Psoas muscle (tissue), 8 donors: ENCODE data around the gene LAMA4. TPM values are rescaled to one million over a fixed set of nuclear protein-coding genes. Genes with fewer than 3 reads are reported as not detected.

Experiments used
- ATAC-seq, 4 donors: fragments of 200-7000 bp; cut with Tn5 transposase; one replicate each; pipeline ENCODE4 v1.9.1; 2020; ENCODE audit warnings: moderate library complexity in 3 of 4, mild to moderate bottlenecking in 2 of 4
- DNase-seq, 2 donors: peaks; one replicate each; pipeline ENCODE4 v3.0.0-alpha.2; 2020
- H3K27ac ChIP-seq: fragments of 200-600 bp; one replicate; pipeline ENCODE4 v1.8.0; 2022
- H3K27me3 ChIP-seq, 3 donors: fragments of 200-600 bp in 1 of 3; one replicate each; pipeline versions ENCODE4 v1.6.1 to v1.8.0; 2013 to 2022; ENCODE audit warnings: low read length in 2 of 3, mild to moderate bottlenecking in 2 of 3, moderate library complexity in 1 of 3; ENCODE audit not compliant: insufficient read depth in 3 of 3
- H3K36me3 ChIP-seq, 2 donors: fragments of 200-600 bp in 1 of 2; one replicate each; pipeline versions ENCODE4 v1.6.1 to v1.8.0; 2013 to 2022; ENCODE audit warnings: low read depth in 1 of 2, mild to moderate bottlenecking in 1 of 2, moderate library complexity in 1 of 2; ENCODE audit not compliant: insufficient read depth in 1 of 2
- H3K4me1 ChIP-seq: fragments of 200-600 bp; one replicate; pipeline ENCODE4 v1.8.0; 2022
- H3K4me3 ChIP-seq: fragments of 200-600 bp; one replicate; pipeline ENCODE4 v1.8.0; 2022; ENCODE audit warnings: mild to moderate bottlenecking
- H3K9me3 ChIP-seq: fragments of 200-600 bp; one replicate; pipeline ENCODE4 v1.8.0; 2022
- CTCF ChIP-seq: fragments of 200-600 bp; IDR thresholded peaks from one replicate; pipeline ENCODE4 v1.8.0; 2022; ENCODE audit warnings: antibody characterized with exemption
- WGBS, 3 donors: extraction: QIAGEN DNeasy Blood & Tissue Kit; methylation state at CpG; one replicate each; pipeline versions ENCODE4 v1.1.6 to v1.1.7; 2013; 5-methylcytosine and 5-hydroxymethylcytosine counted together
- intact Hi-C, 2 donors: fragments of 100-400 bp; cut with DNase I; formaldehyde crosslinking; loops; one replicate each; pipeline versions ENCODE4 v1.11.0 to v1.14.2; 2022
- polyA plus RNA-seq, 3 donors: library from polyadenylated mRNA; stranded (reverse); fragments of 200-250 nt; gene quantifications; one replicate each; pipeline ENCODE4 v1.2.3, GENCODE V29; 2013
- total RNA-seq, 4 donors: library from RNA; stranded (reverse); fragmentation: NEBNext Ultra II Directional in 2 of 4; extraction: Animal tissue kit (Norgen Biotek cat#: 25700) in 2 of 4; gene quantifications; one replicate each; pipeline versions ENCODE4 v1.2.1 to v1.2.4, GENCODE V29; 2021 to 2023
- donor health status: healthy with polysubstance abuse.
- donor health status: DM: no; HTN: no; CAD: no; lungs with moderate emphysema.
- donor health status: Bipolar disorder and iron deficiency.
- donor health status: healthy.
- donor health status: DM: yes; HTN: yes; CAD: no.
- donor health status: DM: no; HTN: no; CAD: no.
- donor health status: DM: no; HTN: no; CAD: no.
- donor health status: DM: yes; HTN: yes; CAD: no.

Gene LAMA4
- total and polyA plus RNA-seq, 7 donors: 3.0 to 15.8 (median 5.3) TPM

GRCh38 chr6:112100561-112100960 lies 153.8 kb downstream of the LAMA4 start:
- TF ChIP-seq CTCF: no peak
- 68 to 70% (median 69%) methylated on average over 4 of the region's 4 CpGs for WGBS, 3 donors
- no peak overlapping the region for H3K4me3 ChIP-seq
- H3K36me3 ChIP-seq: peaks cover 6 to 22% of the 10 kb centered on the region in 2 donors
- DNase-seq (no peak), ATAC-seq (no peak)
- H3K9me3 ChIP-seq: no peaks in the 10 kb centered on the region
- H3K27ac ChIP-seq: peak overlapping the region; percentile 10
- intact Hi-C loops: no loop called here
- H3K4me1 ChIP-seq: no peaks in the 10 kb centered on the region
- H3K27me3 ChIP-seq: no peaks in the 10 kb centered on the region

- Histone ChIP-seq H3K4me1 (no peaks in the 10 kb centered on the region), H3K9me3 (no peaks in the 10 kb centered on the region), H3K27me3 (no peaks in the 10 kb centered on the region), H3K27ac (no peak overlapping the region), H3K36me3 (peaks cover 6 to 22% of the 10 kb centered on the region in 2 donors), H3K4me3 (no peak overlapping the region)
- DNase-seq: no peak
- intact Hi-C loops: no loop called here
- ATAC-seq: no peak
- 90 to 93% (median 92%) methylated on average over 2 of the region's 2 CpGs for WGBS, 3 donors
- no peak for TF ChIP-seq CTCF
Measured at GRCh38 chr6:112096901-112097300, 157.5 kb downstream of the LAMA4 start.

GRCh38 chr6:112087916-112088315 lies 166.5 kb downstream of the LAMA4 start:
- DNase-seq (no peak), ATAC-seq (peak in 1 of 4 donors; percentile 3)
- no peak for TF ChIP-seq CTCF
- no peaks in the 10 kb centered on the region for H3K9me3 ChIP-seq
- no peaks in the 10 kb centered on the region for H3K27me3 ChIP-seq
- 15 to 17% (median 16%) methylated on average over 7 of the region's 7 CpGs for WGBS, 3 donors
- intact Hi-C loops: no loop called here
- peaks cover 0 to 23% of the 10 kb centered on the region in 2 donors for H3K36me3 ChIP-seq
- H3K4me1 ChIP-seq: peaks cover 10% of the 10 kb centered on the region
- peak overlapping the region; percentile 89 for H3K4me3 ChIP-seq
- H3K27ac ChIP-seq: peak overlapping the region; percentile 85

- Histone ChIP-seq H3K4me1 (peaks cover 10% of the 10 kb centered on the region), H3K9me3 (no peaks in the 10 kb centered on the region), H3K27ac (peak within 1 kb of the TSS; percentile 85), H3K4me3 (peak within 1 kb of the TSS; percentile 89), H3K27me3 (no peaks in the 10 kb centered on the region), H3K36me3 (peaks cover 0 to 28% of the 10 kb centered on the region in 2 donors)
- no peak for TF ChIP-seq CTCF
- ATAC-seq: peak; percentile 97 to 99 (median 98)
- 0% methylated on average over 59 to 60 of the region's 60 CpGs for WGBS, 3 donors
- intact Hi-C loops: no loop called here
- peak; percentile 90 to 95 for DNase-seq
Measured at GRCh38 chr6:112087136-112087911, 167.0 kb downstream of the LAMA4 start, which contains the start of the genes FAM229B and TUBE1. Gene FAM229B (plus strand): TSS chr6:112087591. CDS start chr6:112099284, 11,693 bp downstream. Gene TUBE1 (minus strand): TSS chr6:112087482. CDS start chr6:112087434, 48 bp downstream.
